Endothelial cell of umbilical vein (primary cell): Measurements from ENCODE around the gene CCNK. TPM values are rescaled to one million over a fixed set of nuclear protein-coding genes. Genes with fewer than 3 reads are reported as not detected.

ENCODE experiments used
- BruUV-seq: library from RNA; stranded (reverse); fragments of 400-500 nt; replicated peaks from 2 replicates; lab custom pipeline; 2021; lab: Mats Ljungman, UMichigan
- CTCF ChIA-PET: fragments of 300-600, 350-600 bp; sonication (Branson Sonifier 250); formaldehyde crosslinking; loops from one replicate; lab custom pipeline; 2021; ENCODE audit warnings: antibody characterized with exemption, inconsistent platforms; lab: Charles Lee
- POLR2A ChIA-PET: fragments of 300-600, 350-600 bp; sonication (Branson Sonifier 250); formaldehyde crosslinking; loops from one replicate; lab custom pipeline; 2021; ENCODE audit warnings: antibody characterized with exemption, inconsistent platforms; lab: Charles Lee
- DNase-seq: peaks from one replicate; pipeline ENCODE4 v3.0.0-alpha.2; 2011; ENCODE audit warnings: low read depth, low spot score
- FAIRE-seq: peaks from 2 replicates; lab custom pipeline; 2011; peaks lifted over from hg19 to GRCh38; lab: Jason Lieb, UNC
- H2AFZ ChIP-seq: 2 replicates; pipeline ENCODE4 v1.6.0; 2012; ENCODE audit warnings: low read depth, low read length, control low read depth, inconsistent platforms
- H3K27ac ChIP-seq: 2 replicates; pipeline ENCODE4 v1.5.1; 2011; ENCODE audit warnings: low read depth, mild to moderate bottlenecking, control low read depth, low read length, moderate library complexity; ENCODE audit not compliant: insufficient read depth
- H3K27me3 ChIP-seq, 2 experiments: 2 replicates each; pipeline versions ENCODE4 v1.6.0 to v1.6.1; 2011; ENCODE audit warnings: low read length in 2 of 2, mixed read lengths in 1 of 2; ENCODE audit not compliant: control insufficient read depth in 2 of 2, insufficient read depth in 2 of 2
- H3K36me3 ChIP-seq, 2 experiments: 2 replicates in 1 of 2; 3 replicates in 1 of 2; pipeline ENCODE4 v1.5.1; 2011; ENCODE audit warnings: low read length in 2 of 2, mild to moderate bottlenecking in 1 of 2, moderate library complexity in 1 of 2; ENCODE audit not compliant: control insufficient read depth in 2 of 2, insufficient read depth in 2 of 2; ENCODE audit errors: extremely low read depth in 1 of 2
- H3K4me1 ChIP-seq: 3 replicates; pipeline ENCODE4 v1.5.1; 2011; ENCODE audit warnings: mild to moderate bottlenecking, low read length; ENCODE audit not compliant: control insufficient read depth, insufficient read depth; ENCODE audit errors: extremely low read depth
- H3K4me2 ChIP-seq: 2 replicates; pipeline ENCODE4 v1.6.1; 2011; ENCODE audit warnings: low read length, control low read depth, mixed read lengths; ENCODE audit not compliant: insufficient read depth
- H3K4me3 ChIP-seq, 3 experiments: fragments of 200-600 bp in 1 of 3; sonication (generic), shearing (Covaris generic) in 1 of 3; replicated peaks in 1 of 3; 2 replicates each; pipeline ENCODE4 v1.5.1; 2011 to 2016; ENCODE audit warnings: control low read depth in 3 of 3, low read length in 3 of 3, mild to moderate bottlenecking in 2 of 3, inconsistent platforms in 1 of 3, low read depth in 1 of 3, moderate library complexity in 1 of 3; ENCODE audit not compliant: insufficient read depth in 1 of 3
- H3K79me2 ChIP-seq: 2 replicates; pipeline ENCODE4 v1.6.0; 2012; ENCODE audit warnings: low read length, inconsistent platforms; ENCODE audit not compliant: control insufficient read depth, insufficient read depth
- H3K9ac ChIP-seq: replicated peaks from 2 replicates; pipeline ENCODE3; 2011; ENCODE audit warnings: low read length, control low read depth; ENCODE audit not compliant: insufficient read depth; ENCODE audit errors: extremely low read depth
- H3K9me1 ChIP-seq: replicated peaks from 3 replicates; pipeline ENCODE4 v1.6.0; 2011; ENCODE audit warnings: mild to moderate bottlenecking, low read length; ENCODE audit not compliant: control insufficient read depth, insufficient read depth; ENCODE audit errors: extremely low read depth
- H3K9me3 ChIP-seq: replicated peaks from 2 replicates; pipeline ENCODE4 v1.5.1; 2012; ENCODE audit warnings: low read length, inconsistent platforms; ENCODE audit not compliant: control insufficient read depth, insufficient read depth
- H4K20me1 ChIP-seq: replicated peaks from 2 replicates; pipeline ENCODE3; 2011; ENCODE audit warnings: mild to moderate bottlenecking, low read length; ENCODE audit not compliant: control insufficient read depth, insufficient read depth; ENCODE audit errors: extremely low read depth
- GATA2 ChIP-seq: IDR thresholded peaks from 2 replicates; pipeline ENCODE4 v1.7.0; 2011; ENCODE audit warnings: low read depth, mild to moderate bottlenecking, moderate library complexity, mixed read lengths, low read length; ENCODE audit not compliant: insufficient read length, insufficient read depth
- JUN ChIP-seq: IDR thresholded peaks from 2 replicates; pipeline ENCODE4 v1.6.1; 2011; ENCODE audit warnings: borderline replicate concordance, low read depth; ENCODE audit not compliant: insufficient read length, insufficient read depth
- MYC ChIP-seq: IDR thresholded peaks from one replicate; pipeline ENCODE4 v1.6.1; 2011; ENCODE audit warnings: mild to moderate bottlenecking, low read depth, low read length
- POLR2A ChIP-seq: IDR thresholded peaks from 2 replicates; pipeline ENCODE4 v1.6.1; 2012; ENCODE audit warnings: low read depth, mild to moderate bottlenecking, control low read depth, low read length
- dilution Hi-C: fragments of 300-500 bp; cut with MboI; formaldehyde crosslinking; loops from one replicate; pipeline ENCODE4 v1.15.0; 2019; ENCODE audit warnings: low sequenced_read_pairs; ENCODE audit not compliant: extremely low pct_ligation_motif_present
- intact Hi-C: fragments of 100-400 bp; cut with micrococcal nuclease; formaldehyde crosslinking; loops from one replicate; pipeline ENCODE4 v1.10.0; 2022
- polyA plus RNA-seq, 4 experiments: library from polyadenylated mRNA; depleted of rRNA in 3 of 4; stranded (reverse) in 3 of 4; unstranded in 1 of 4; fragments of >200 nt; gene quantifications; 2 replicates each; pipeline versions ENCODE4 v1.2.1 to v1.2.3, GENCODE V29; 2011 to 2012; ENCODE audit warnings: missing spikeins in 1 of 4
- total RNA-seq: library from RNA; stranded (reverse); gene quantifications from 2 replicates; pipeline ENCODE4 v1.2.3, GENCODE V29; 2021
- TF ChIP-seq, protein P1 (sequence below), 2 donors: IDR thresholded peaks; 1 replicate in 1 of 2; 2 replicates in 1 of 2; pipeline ENCODE4 v1.5.1; 2011; ENCODE audit warnings: low read length in 2 of 2, mild to moderate bottlenecking in 2 of 2, moderate library complexity in 2 of 2, control low read depth in 1 of 2, inconsistent platforms in 1 of 2, low read depth in 1 of 2; ENCODE audit not compliant: insufficient read depth in 1 of 2; ENCODE audit errors: extremely low read depth in 1 of 2

CCNK gene
- total and polyA plus RNA-seq, 2 donors (not counting 3 experiments of a cell fraction or from before 2014, with no cell fraction given) = 11.9 to 59.3 TPM

GRCh38 chr14:99441157-99441870, 39.9 kb upstream of the CCNK start:
- Histone ChIP-seq H3K27me3 (no peaks in the 10 kb centered on the region), H4K20me1 (no peaks in the 10 kb centered on the region), H3K4me3 (no peak overlapping the region), H3K9ac (no peak overlapping the region), H3K79me2 (no peaks in the 10 kb centered on the region), H3K36me3 (peaks cover 3 to 17% of the 10 kb centered on the region in 2 experiments), H2AFZ (no peak overlapping the region), H3K9me1 (no peaks in the 10 kb centered on the region), H3K27ac (no peak overlapping the region), H3K4me1 (peaks cover 6% of the 10 kb centered on the region), H3K9me3 (no peaks in the 10 kb centered on the region), H3K4me2 (no peak overlapping the region)
- ChIA-PET POLR2A (no interaction called here), CTCF (interaction anchor here (0.7 to 1.0 kb wide), 2 partner anchors 8 to 16 kb away, joined by 3 read pairs; no protein-coding TSS in a partner anchor)
- no TSS peak for BruUV-seq
- TF ChIP-seq MYC = no peak
- TF ChIP-seq GATA2 = no peak
- TF ChIP-seq JUN = no peak
- TF ChIP-seq, protein P1, sequence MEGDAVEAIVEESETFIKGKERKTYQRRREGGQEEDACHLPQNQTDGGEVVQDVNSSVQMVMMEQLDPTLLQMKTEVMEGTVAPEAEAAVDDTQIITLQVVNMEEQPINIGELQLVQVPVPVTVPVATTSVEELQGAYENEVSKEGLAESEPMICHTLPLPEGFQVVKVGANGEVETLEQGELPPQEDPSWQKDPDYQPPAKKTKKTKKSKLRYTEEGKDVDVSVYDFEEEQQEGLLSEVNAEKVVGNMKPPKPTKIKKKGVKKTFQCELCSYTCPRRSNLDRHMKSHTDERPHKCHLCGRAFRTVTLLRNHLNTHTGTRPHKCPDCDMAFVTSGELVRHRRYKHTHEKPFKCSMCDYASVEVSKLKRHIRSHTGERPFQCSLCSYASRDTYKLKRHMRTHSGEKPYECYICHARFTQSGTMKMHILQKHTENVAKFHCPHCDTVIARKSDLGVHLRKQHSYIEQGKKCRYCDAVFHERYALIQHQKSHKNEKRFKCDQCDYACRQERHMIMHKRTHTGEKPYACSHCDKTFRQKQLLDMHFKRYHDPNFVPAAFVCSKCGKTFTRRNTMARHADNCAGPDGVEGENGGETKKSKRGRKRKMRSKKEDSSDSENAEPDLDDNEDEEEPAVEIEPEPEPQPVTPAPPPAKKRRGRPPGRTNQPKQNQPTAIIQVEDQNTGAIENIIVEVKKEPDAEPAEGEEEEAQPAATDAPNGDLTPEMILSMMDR (IDR thresholded peaks at IDR 0.05; ENCODE audit: extremely low read depth in 1 of 2, insufficient read depth in 1 of 2, low read depth in 1 of 2, low read length in 2 of 2) = peak in 1 of 2 donors; percentile 18
- TF ChIP-seq POLR2A = no peak
- DNase-seq (no peak), FAIRE-seq (no peak)
- dilution Hi-C loops = no loop called here
- intact Hi-C loops = no loop called here
